Mesendoderm (in vitro differentiated cells): ENCODE measurements around the gene FSD1.

ENCODE experiments used
- DNase-seq: peaks from one replicate; pipeline ENCODE4 v3.0.0; 2013
- H2AK5ac ChIP-seq: 2 replicates; pipeline ENCODE4 v1.6.1; 2013; ENCODE audit warnings: low read length, inconsistent platforms
- H2BK120ac ChIP-seq: 2 replicates; pipeline ENCODE4 v1.6.1; 2013; ENCODE audit warnings: low read depth, mild to moderate bottlenecking, low read length, moderate library complexity, mixed read lengths
- H2BK15ac ChIP-seq: replicated peaks from 2 replicates; pipeline ENCODE4 v1.6.1; 2013; ENCODE audit warnings: low read depth, mild to moderate bottlenecking, moderate library complexity
- H2BK5ac ChIP-seq: 2 replicates; pipeline ENCODE4 v1.6.1; 2013; ENCODE audit warnings: low read length, inconsistent platforms
- H3K18ac ChIP-seq: 2 replicates; pipeline ENCODE4 v1.6.1; 2013; ENCODE audit warnings: mild to moderate bottlenecking, low read length, mixed read lengths
- H3K23ac ChIP-seq: one replicate; pipeline ENCODE4 v1.6.1; 2013; ENCODE audit warnings: low read length
- H3K27ac ChIP-seq: 2 replicates; pipeline ENCODE4 v1.5.1; 2013; ENCODE audit warnings: low read depth, mild to moderate bottlenecking, inconsistent platforms, low read length, moderate library complexity
- H3K27me3 ChIP-seq: 2 replicates; pipeline ENCODE4 v1.6.1; 2013; ENCODE audit warnings: low read length, control low read depth, mild to moderate bottlenecking, inconsistent platforms; ENCODE audit not compliant: insufficient read depth, poor library complexity
- H3K36me3 ChIP-seq: 2 replicates; pipeline ENCODE4 v1.6.1; 2013; ENCODE audit warnings: low read length, inconsistent platforms; ENCODE audit not compliant: control insufficient read depth, insufficient read depth
- H3K4ac ChIP-seq: one replicate; pipeline ENCODE4 v1.6.1; 2013; ENCODE audit warnings: low read depth, mild to moderate bottlenecking, low read length, moderate library complexity
- H3K4me1 ChIP-seq: 2 replicates; pipeline ENCODE4 v1.6.1; 2013; ENCODE audit warnings: low read depth, low read length, inconsistent platforms; ENCODE audit not compliant: control insufficient read depth
- H3K4me2 ChIP-seq: 2 replicates; pipeline ENCODE4 v1.6.1; 2013; ENCODE audit warnings: low read length
- H3K4me3 ChIP-seq: 2 replicates; pipeline ENCODE4 v1.5.1; 2013; ENCODE audit warnings: mild to moderate bottlenecking, low read length
- H3K56ac ChIP-seq: one replicate; pipeline ENCODE4 v1.6.1; 2013; ENCODE audit warnings: low read length
- H3K79me1 ChIP-seq: 2 replicates; pipeline ENCODE4 v1.6.1; 2013; ENCODE audit warnings: low read length, inconsistent platforms
- H3K79me2 ChIP-seq: 2 replicates; pipeline ENCODE4 v1.6.1; 2013; ENCODE audit warnings: mild to moderate bottlenecking, low read length; ENCODE audit not compliant: control insufficient read depth, insufficient read depth
- H3K9ac ChIP-seq: 2 replicates; pipeline ENCODE4 v1.6.1; 2013; ENCODE audit warnings: low read length, inconsistent platforms
- H4K5ac ChIP-seq: one replicate; pipeline ENCODE4 v1.6.1; 2013; ENCODE audit warnings: low read length
- H4K8ac ChIP-seq: one replicate; pipeline ENCODE4 v1.6.1; 2013; ENCODE audit warnings: low read depth, mild to moderate bottlenecking, control low read depth, low read length, moderate library complexity
- WGBS: extraction: QIAGEN DNeasy Blood & Tissue Kit; methylation state at CpG from one replicate; pipeline ENCODE4 v1.1.7; 2013; ENCODE audit warnings: low lambda C conversion rate, missing lambda C conversion rate; ENCODE audit not compliant: insufficient coverage; ENCODE audit errors: extremely low coverage; 5-methylcytosine and 5-hydroxymethylcytosine counted together

FSD1 gene

GRCh38 chr19:4264812-4265211 is 39.6 kb upstream of the FSD1 start:
- H3K4ac ChIP-seq: no peak overlapping the region
- no peak overlapping the region for H3K18ac ChIP-seq
- H3K79me2 ChIP-seq: no peaks in the 10 kb centered on the region
- no peak overlapping the region for H3K27ac ChIP-seq
- DNase-seq: no peak
- no peak overlapping the region for H2BK120ac ChIP-seq
- H2BK5ac ChIP-seq: no peak overlapping the region
- no peak overlapping the region for H3K4me3 ChIP-seq
- H3K9ac ChIP-seq: no peak overlapping the region
- H3K36me3 ChIP-seq: no peaks in the 10 kb centered on the region
- no peak overlapping the region for H3K4me2 ChIP-seq
- no peak overlapping the region for H4K8ac ChIP-seq
- H3K23ac ChIP-seq: no peak overlapping the region
- no CpG with 5 or more reads among the region's 4 CpGs for WGBS
- H3K4me1 ChIP-seq: no peaks in the 10 kb centered on the region
- no peak overlapping the region for H4K5ac ChIP-seq
- H2AK5ac ChIP-seq: no peak overlapping the region
- no peak overlapping the region for H2BK15ac ChIP-seq
- no peaks in the 10 kb centered on the region for H3K27me3 ChIP-seq
- no peak overlapping the region for H3K56ac ChIP-seq
- H3K79me1 ChIP-seq: no peaks in the 10 kb centered on the region

GRCh38 chr19:4266253-4267000 is 38.0 kb upstream of the FSD1 start:
- Histone ChIP-seq H3K79me2 (no peaks in the 10 kb centered on the region), H3K56ac (no peak overlapping the region), H2AK5ac (no peak overlapping the region), H3K36me3 (no peaks in the 10 kb centered on the region), H3K4me2 (no peak overlapping the region), H3K23ac (no peak overlapping the region), H3K27me3 (no peaks in the 10 kb centered on the region), H2BK15ac (no peak overlapping the region), H3K4me3 (no peak overlapping the region), H4K5ac (no peak overlapping the region), H3K9ac (no peak overlapping the region), H3K18ac (no peak overlapping the region), H3K4ac (no peak overlapping the region), H4K8ac (no peak overlapping the region), H2BK5ac (no peak overlapping the region), H3K79me1 (no peaks in the 10 kb centered on the region), H2BK120ac (no peak overlapping the region), H3K27ac (no peak overlapping the region), H3K4me1 (no peaks in the 10 kb centered on the region)
- DNase-seq: no peak
- WGBS: no CpG with 5 or more reads among the region's 18 CpGs

- Histone ChIP-seq H3K27ac (no peak overlapping the region), H3K56ac (no peak overlapping the region), H3K4ac (no peak overlapping the region), H3K79me2 (no peaks in the 10 kb centered on the region), H3K18ac (no peak overlapping the region), H3K9ac (no peak overlapping the region), H3K23ac (no peak overlapping the region), H2BK120ac (no peak overlapping the region), H2AK5ac (no peak overlapping the region), H3K27me3 (no peaks in the 10 kb centered on the region), H3K79me1 (no peaks in the 10 kb centered on the region), H3K4me2 (no peak overlapping the region), H3K4me3 (no peak overlapping the region), H4K8ac (no peak overlapping the region), H4K5ac (no peak overlapping the region), H3K36me3 (no peaks in the 10 kb centered on the region), H2BK15ac (no peak overlapping the region), H2BK5ac (no peak overlapping the region), H3K4me1 (no peaks in the 10 kb centered on the region)
- WGBS: no CpG with 5 or more reads among the region's 21 CpGs
- peak; percentile 92 for DNase-seq
Measured at GRCh38 chr19:4267101-4267900, 37.1 kb upstream of the FSD1 start.

GRCh38 chr19:4267901-4268815 is 36.2 kb upstream of the FSD1 start:
- H3K23ac ChIP-seq: no peak overlapping the region
- H2AK5ac ChIP-seq: no peak overlapping the region
- no peak overlapping the region for H4K5ac ChIP-seq
- no peak overlapping the region for H2BK120ac ChIP-seq
- H2BK5ac ChIP-seq: no peak overlapping the region
- no peaks in the 10 kb centered on the region for H3K27me3 ChIP-seq
- no peaks in the 10 kb centered on the region for H3K79me1 ChIP-seq
- H3K9ac ChIP-seq: no peak overlapping the region
- H3K36me3 ChIP-seq: no peaks in the 10 kb centered on the region
- WGBS: no CpG with 5 or more reads among the region's 30 CpGs
- H3K56ac ChIP-seq: no peak overlapping the region
- H3K4me2 ChIP-seq: no peak overlapping the region
- H3K4me3 ChIP-seq: no peak overlapping the region
- DNase-seq: no peak
- H3K27ac ChIP-seq: no peak overlapping the region
- H3K18ac ChIP-seq: no peak overlapping the region
- H3K4ac ChIP-seq: no peak overlapping the region
- no peaks in the 10 kb centered on the region for H3K4me1 ChIP-seq
- no peak overlapping the region for H4K8ac ChIP-seq
- no peaks in the 10 kb centered on the region for H3K79me2 ChIP-seq
- no peak overlapping the region for H2BK15ac ChIP-seq

- Histone ChIP-seq H3K27ac (no peak overlapping the region), H2BK5ac (no peak overlapping the region), H3K4ac (no peak overlapping the region), H3K18ac (no peak overlapping the region), H3K27me3 (no peaks in the 10 kb centered on the region), H3K56ac (no peak overlapping the region), H3K36me3 (no peaks in the 10 kb centered on the region), H3K4me3 (no peak overlapping the region), H2BK120ac (no peak overlapping the region), H3K79me2 (no peaks in the 10 kb centered on the region), H3K23ac (no peak overlapping the region), H4K8ac (no peak overlapping the region), H2BK15ac (no peak overlapping the region), H3K4me2 (no peak overlapping the region), H3K79me1 (no peaks in the 10 kb centered on the region), H2AK5ac (no peak overlapping the region), H3K4me1 (no peaks in the 10 kb centered on the region), H3K9ac (no peak overlapping the region), H4K5ac (no peak overlapping the region)
- DNase-seq: no peak
- WGBS: no CpG with 5 or more reads among the region's 13 CpGs
Measured at GRCh38 chr19:4268816-4269430, 35.5 kb upstream of the FSD1 start.
